Measurements from ENCODE around the gene INPP5A.

- TF ChIP-seq CTCF (IDR thresholded peaks at IDR 0.05) (no peak), POLR2A (IDR thresholded peaks at IDR 0.05) (no peak)
Observed at GRCh38 chr10:132494866-132495630, 42.5 kb upstream of the INPP5A start.
